Hypothalamus (tissue), 51 donors: ENCODE results near the gene CLEC2L.

Source experiments
- DNase-seq, 51 donors: peaks; one replicate each; lab custom pipeline; 2025; lab: John Stamatoyannopoulos, UW

CLEC2L gene

DNA sequence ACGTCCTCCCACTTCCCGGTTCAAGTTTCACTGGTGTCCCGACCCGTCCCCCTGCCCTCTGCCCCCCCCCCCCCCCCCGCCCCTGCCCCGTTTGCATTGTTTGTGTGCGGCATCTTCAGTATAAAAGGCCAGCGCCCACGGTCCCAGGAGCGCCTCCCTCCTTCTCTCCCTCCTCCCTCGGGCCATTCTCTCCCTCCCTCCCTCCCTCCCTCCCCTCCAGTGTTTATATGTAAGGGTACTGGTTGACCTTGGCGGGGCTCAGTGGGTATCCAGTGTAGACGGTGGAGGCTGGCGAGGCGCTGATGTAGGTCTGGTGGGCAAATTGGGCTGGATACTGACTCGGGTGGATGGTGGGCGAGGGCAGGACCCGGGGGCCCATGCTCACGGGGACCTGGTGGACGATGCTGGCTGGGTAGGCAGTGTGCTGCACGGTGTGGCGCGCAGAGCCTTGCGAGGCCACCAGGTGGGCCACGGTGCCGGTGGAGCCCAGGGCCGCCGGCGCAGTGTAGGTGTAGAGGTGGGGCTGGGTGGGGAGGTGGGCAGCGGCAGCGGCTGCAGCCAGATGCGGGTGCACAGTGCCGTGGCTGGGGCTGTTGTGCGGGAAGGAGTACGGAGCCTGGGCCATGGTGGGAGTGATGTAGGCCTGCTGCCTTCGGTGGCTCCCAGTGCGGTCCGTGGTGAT, 49.4 kb downstream of the CLEC2L start:
- no peak for DNase-seq

GRCh38 chr7:139573871-139574270, 50.4 kb downstream of the CLEC2L start:
- DNase-seq = no peak

- no peak for DNase-seq
Measured at GRCh38 chr7:139574618-139575337, 51.3 kb downstream of the CLEC2L start.

GRCh38 chr7:139575338-139575680, 51.8 kb downstream of the CLEC2L start:
- no peak for DNase-seq

DNA sequence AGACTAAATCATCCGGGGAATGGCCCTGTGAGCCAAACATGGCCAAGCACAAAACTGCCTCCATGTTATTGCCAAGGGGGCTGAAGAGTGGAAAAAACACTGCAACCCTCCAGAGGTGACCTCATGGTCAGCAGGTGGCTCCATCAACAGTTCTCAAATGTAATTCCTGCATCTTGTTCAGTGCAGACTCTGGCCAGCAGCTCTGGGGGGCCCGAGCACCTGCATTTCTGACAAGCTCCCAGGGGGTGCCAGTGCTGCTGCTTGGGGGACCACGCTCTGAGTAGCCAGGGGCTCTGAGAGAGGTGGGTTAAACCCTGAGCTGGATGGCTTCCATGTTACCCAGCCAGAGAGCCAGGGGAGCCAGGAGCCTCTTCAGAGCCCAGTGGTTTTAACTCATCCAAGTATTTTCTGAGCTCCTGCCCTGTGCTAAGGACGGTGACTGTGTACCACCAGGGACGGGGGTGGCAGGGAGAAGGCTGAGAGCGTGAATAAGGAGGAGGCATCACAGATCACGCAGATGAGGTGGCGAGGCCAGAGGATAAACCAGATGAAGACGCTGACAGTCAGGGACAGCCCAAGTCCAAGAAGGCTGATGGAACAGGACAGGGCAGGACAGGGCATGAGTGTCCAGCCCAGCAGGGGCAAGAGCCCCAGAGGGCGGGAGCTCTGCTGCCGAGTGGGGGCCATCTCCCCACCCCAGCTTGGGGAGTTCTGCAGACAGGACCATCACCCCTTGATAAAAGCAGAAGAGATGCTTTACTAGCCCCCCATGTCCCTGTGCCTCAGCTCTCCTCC, 52.9 kb downstream of the CLEC2L start:
- DNase-seq = no peak

- no peak for DNase-seq
Measured at GRCh38 chr7:139580435-139580834, 57.0 kb downstream of the CLEC2L start.

- no peak for DNase-seq
Measured at GRCh38 chr7:139582130-139582650, 58.7 kb downstream of the CLEC2L start.

GRCh38 chr7:139582671-139583155, 59.2 kb downstream of the CLEC2L start:
- no peak for DNase-seq

- DNase-seq = no peak
Measured at GRCh38 chr7:139583826-139584553, 60.5 kb downstream of the CLEC2L start.

DNA sequence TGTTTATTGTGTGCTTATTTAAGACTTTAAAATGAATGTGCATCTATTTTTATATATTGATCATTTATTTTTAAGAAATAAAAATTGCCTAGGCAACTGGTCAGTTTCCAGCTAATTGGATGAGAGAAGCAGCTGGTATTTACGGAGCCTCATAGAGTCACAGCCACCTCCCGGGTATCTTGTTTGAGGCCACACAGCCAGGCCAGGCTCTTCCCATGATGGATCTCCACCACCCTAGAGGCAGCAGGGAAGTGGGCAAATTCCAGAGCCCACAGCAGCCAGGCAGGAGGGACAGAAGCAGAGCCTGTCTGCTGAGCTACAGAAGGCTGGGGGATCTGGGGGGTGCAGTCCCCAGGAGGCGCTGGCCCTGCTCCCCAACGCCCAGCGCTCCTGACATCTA, 61.6 kb downstream of the CLEC2L start:
- DNase-seq = no peak

DNA sequence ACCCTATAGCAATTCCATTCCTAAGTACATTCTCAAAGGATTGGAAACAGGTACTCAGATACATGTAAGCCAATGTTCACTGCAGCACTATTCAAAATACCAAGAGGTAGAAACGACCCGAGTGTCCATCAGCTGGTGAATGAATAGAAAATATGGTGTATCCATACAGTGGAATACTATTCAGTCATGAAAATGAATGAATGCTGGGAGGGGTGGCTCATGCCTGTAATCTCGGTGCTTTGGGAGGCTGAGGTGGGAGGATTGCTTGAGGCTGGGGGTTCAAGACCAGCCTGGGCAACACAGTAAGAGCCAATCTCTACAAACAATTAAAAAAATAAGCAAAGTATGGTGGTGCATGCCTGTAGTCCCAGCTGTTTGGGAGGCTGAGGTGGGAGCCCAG, 62.8 kb downstream of the CLEC2L start:
- DNase-seq = no peak

DNA sequence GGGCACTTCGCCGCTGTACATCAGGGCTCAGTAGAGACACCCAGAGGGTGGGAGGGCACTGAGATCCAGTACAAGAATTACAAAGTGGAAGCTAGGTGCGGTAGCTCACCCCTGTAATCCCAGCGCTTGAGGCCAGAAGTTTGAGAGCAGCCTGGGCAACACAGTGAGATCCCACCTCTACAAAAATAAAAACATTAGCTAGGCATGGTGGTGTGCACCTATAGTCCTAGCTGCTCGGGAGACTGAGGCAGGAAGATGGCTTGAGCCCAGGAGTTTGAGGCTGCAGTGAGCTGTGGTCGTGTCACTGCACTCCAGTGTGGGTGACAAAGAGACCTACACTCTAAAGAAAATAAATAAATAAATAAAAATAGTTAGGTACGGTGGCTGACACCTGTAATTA, 64.0 kb downstream of the CLEC2L start:
- DNase-seq = no peak

DNA sequence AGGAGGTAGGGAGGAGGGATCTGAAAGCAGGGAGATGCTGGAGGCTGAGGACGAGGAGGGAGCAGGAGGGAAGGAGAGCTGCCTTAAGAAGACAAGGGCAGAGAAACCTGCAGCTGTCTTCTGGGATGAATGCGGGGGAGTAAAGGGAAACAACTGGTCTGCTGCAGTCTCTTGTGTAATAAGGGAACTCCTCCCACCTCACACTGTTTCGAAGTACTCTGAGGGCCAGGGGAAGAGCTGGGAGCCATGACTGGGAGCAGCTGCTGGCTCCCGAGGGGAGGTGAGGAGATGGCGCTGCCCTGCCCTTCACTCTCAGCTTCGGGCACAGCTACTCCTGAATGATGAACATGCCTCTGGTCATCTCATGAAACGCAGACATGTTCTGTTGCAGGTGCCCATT, 65.1 kb downstream of the CLEC2L start:
- DNase-seq = no peak

- peak in 1 of 51 donors; percentile 56 for DNase-seq
Measured at GRCh38 chr7:139589474-139589873, 66.0 kb downstream of the CLEC2L start.

DNA sequence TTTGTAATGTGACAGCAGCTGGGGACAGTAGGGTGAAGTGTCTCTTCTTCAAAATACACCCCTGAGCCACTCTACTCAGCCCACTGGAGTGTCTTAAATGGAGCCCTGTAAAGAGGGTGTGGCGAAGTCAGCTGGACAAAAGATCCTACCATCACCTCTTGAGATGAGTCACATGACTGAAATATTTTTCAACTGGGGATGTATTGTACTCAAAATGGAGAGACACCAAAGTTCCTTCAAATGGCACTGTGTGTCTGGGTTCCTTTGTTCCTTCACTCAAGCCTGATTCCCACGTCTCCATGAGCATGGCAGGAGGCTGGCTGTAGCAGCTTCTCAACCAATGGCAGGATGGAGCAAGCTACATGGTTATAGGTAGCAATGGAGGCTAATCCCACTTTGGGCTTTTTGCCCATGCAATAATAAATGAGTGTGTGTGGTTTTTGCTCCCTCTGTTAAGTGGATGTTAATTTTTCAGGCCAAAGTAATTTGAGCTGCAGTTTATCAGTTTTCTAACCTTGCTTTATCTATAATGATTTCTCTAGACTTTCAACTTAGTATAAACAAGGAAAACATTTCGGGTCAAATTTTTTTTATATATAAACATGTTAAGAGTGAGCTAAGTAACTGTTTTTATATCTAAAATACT, 68.2 kb downstream of the CLEC2L start:
- DNase-seq = no peak

- DNase-seq = no peak
Measured at GRCh38 chr7:139592801-139593461, 69.4 kb downstream of the CLEC2L start.

DNA sequence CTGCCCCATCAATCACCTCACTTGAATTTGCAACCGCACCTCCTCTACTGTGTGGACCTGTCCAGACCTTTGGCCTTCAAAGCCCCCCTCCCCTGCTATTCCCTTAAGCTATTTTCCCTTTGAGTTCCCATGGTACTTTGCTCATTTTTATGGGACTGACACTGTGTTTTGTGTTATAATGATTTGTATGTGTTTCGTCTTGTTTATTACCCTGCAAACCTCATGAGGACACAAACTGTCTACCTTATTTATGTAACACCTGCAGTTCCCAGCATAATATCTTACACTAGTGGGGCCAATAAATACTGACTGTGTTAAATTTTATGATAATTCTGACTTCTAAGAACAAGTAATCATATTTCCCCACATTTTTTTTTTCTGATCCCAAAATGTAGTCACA, 70.6 kb downstream of the CLEC2L start:
- no peak for DNase-seq
